Cardiac fibroblast (primary cell): ENCODE data around the gene LRRFIP2.

Source experiments
- DNase-seq, 2 donors: peaks; one replicate each; pipeline versions ENCODE4 v3.0.0 to v3.0.0-alpha.2; 2010; ENCODE audit warnings: low read depth in 2 of 2
- H3K4me3 ChIP-seq, 2 donors: replicated peaks in 1 of 2; 1 replicate in 1 of 2; 2 replicates in 1 of 2; pipeline ENCODE4 v1.5.1; 2011; ENCODE audit warnings: low read depth in 2 of 2, low read length in 2 of 2, mild to moderate bottlenecking in 2 of 2, moderate library complexity in 1 of 2
- CTCF ChIP-seq: IDR thresholded peaks from one replicate; pipeline ENCODE4 v1.5.1; 2011; ENCODE audit warnings: low read depth, mild to moderate bottlenecking, low read length, inconsistent platforms

The LRRFIP2 gene

GRCh38 chr3:37173806-37174205, 576 bp downstream of the LRRFIP2 start:
- peak in 1 of 2 donors; percentile 36 for DNase-seq
- peak overlapping the region in 1 of 2 donors; percentile 90 for H3K4me3 ChIP-seq
- no peak for TF ChIP-seq CTCF

GRCh38 chr3:37171144-37171543, 3.2 kb downstream of the LRRFIP2 start:
- no peak for DNase-seq
- H3K4me3 ChIP-seq: no peak overlapping the region
- TF ChIP-seq CTCF: no peak

GRCh38 chr3:37170513-37170912, 3.9 kb downstream of the LRRFIP2 start:
- no peak for TF ChIP-seq CTCF
- H3K4me3 ChIP-seq: no peak overlapping the region
- no peak for DNase-seq

GRCh38 chr3:37170060-37170459, 4.3 kb downstream of the LRRFIP2 start:
- DNase-seq: no peak
- no peak overlapping the region for H3K4me3 ChIP-seq
- no peak for TF ChIP-seq CTCF

GRCh38 chr3:37168896-37169295, 5.5 kb downstream of the LRRFIP2 start:
- H3K4me3 ChIP-seq: no peak overlapping the region
- no peak for DNase-seq
- no peak for TF ChIP-seq CTCF

GRCh38 chr3:37163262-37164015, 10.9 kb downstream of the LRRFIP2 start:
- no peak for TF ChIP-seq CTCF
- no peak overlapping the region for H3K4me3 ChIP-seq
- peak; percentile 50 to 80 for DNase-seq
